ENCODE measurements around the gene ZNF780A. TPM values are rescaled to one million over a fixed set of nuclear protein-coding genes. Genes with fewer than 3 reads are reported as not detected.

ZNF780A gene
- total and polyA plus RNA-seq, 2 experiments from 2014 or later = 3.9 to 7.2 TPM

DNA sequence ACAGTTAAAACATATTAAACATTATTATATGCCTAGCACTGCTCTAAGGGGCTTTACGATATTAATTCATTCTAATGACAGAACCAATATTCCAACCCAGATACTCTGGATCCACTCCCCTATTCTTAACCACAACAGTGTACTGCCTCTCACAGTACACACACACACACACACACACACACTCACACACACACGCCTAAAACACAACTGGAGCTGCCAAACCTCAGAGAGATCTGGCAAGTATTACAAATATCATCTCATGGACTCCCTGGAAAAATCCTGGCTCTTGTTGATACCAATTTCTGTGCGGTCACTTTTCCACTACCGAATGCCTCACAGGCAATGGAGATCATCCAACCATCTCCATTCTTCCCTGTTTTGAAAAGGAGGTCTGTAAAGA, 1.3 kb downstream of the ZNF780A start:
- in situ Hi-C loops (cut with MboI) = no loop called here
- no peak for TF ChIP-seq EZH2phosphoT487 (IDR thresholded peaks at IDR 0.05; ENCODE audit: insufficient read depth, low read depth)
- no peak for TF ChIP-seq EZH2 (IDR thresholded peaks at IDR 0.05; ENCODE audit: insufficient read depth, poor library complexity, severe bottlenecking)
- Histone ChIP-seq H3K4me2 (ENCODE audit: unreplicated experiment) (peak overlapping the region; percentile 90), H3K27ac (peak overlapping the region; percentile 72; the same call in 1 of the 2 replicates), H2AFZ (peak overlapping the region; percentile 99), H3K9me2 (ENCODE audit: insufficient read depth) (no peaks in the 10 kb centered on the region), H3K4me1 (ENCODE audit: insufficient read depth) (peaks cover 10% of the 10 kb centered on the region; the same call in 1 of the 2 replicates), H3K27me3 (replicated peaks; ENCODE audit: insufficient read depth) (no peaks in the 10 kb centered on the region), H3K79me2 (ENCODE audit: insufficient read depth) (peaks cover 59% of the 10 kb centered on the region), H3K9ac (peak overlapping the region; percentile 89), H3K9me3 (ENCODE audit: low read depth) (no peaks in the 10 kb centered on the region), H3K4me3 (peak overlapping the region; percentile 94), H3K36me3 (ENCODE audit: low read depth) (no peaks in the 10 kb centered on the region), H4K20me1 (ENCODE audit: insufficient read depth) (no peaks in the 10 kb centered on the region), H3F3A (ENCODE audit: insufficient read depth) (no peaks in the 10 kb centered on the region)
- DNase-seq = peak; percentile 49
- WGBS, 2 experiments (ENCODE audit: low coverage in 1 of 2, low lambda C conversion rate in 2 of 2, missing lambda C conversion rate in 2 of 2) = 38 to 49% methylated on average over 4 of the region's 4 CpGs

DNA sequence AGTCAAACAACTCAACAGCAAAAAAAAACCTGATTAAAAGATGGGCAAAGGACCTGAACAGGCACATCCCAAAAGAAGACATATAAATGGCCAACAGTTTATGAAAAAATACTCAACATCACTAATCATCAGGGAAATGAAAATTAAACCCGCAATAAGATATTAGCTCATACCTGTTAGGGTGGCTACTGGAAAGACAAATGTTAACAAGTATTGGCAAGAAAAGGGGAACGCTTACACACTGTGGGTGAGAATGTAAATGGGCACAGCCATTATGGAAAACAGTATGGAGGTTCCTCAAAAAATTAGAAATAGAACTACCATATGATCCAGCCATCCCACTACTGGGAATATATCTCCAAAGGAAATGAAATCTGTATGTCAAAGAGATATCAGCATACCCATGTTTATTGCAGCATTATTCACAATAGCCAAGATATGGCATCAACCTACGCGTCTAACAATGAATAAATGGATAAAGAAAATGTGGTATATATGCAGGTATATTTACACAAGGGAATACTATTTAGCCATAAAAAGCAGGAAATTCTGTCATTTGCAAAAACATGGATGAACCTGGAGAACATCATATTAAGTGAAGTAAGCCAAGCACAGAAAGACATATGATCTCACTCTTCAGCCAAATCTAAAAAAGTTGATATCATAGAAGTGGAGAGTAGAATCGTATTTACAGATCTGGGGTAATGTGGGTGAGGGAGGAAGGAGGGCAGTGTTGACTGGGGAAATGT, 2.3 kb downstream of the ZNF780A start:
- TF ChIP-seq EZH2 (IDR thresholded peaks at IDR 0.05; ENCODE audit: insufficient read depth, poor library complexity, severe bottlenecking) (no peak), EZH2phosphoT487 (IDR thresholded peaks at IDR 0.05; ENCODE audit: insufficient read depth, low read depth) (no peak)
- Histone ChIP-seq H3K4me2 (ENCODE audit: unreplicated experiment) (no peak overlapping the region), H3K79me2 (ENCODE audit: insufficient read depth) (peaks cover 59% of the 10 kb centered on the region), H3K9me2 (ENCODE audit: insufficient read depth) (no peaks in the 10 kb centered on the region), H3K9me3 (ENCODE audit: low read depth) (no peaks in the 10 kb centered on the region), H2AFZ (no peak overlapping the region), H3F3A (ENCODE audit: insufficient read depth) (no peaks in the 10 kb centered on the region), H3K9ac (no peak overlapping the region), H3K36me3 (ENCODE audit: low read depth) (no peaks in the 10 kb centered on the region), H3K4me3 (no peak overlapping the region), H4K20me1 (ENCODE audit: insufficient read depth) (no peaks in the 10 kb centered on the region), H3K27me3 (replicated peaks; ENCODE audit: insufficient read depth) (no peaks in the 10 kb centered on the region), H3K27ac (no peak overlapping the region), H3K4me1 (ENCODE audit: insufficient read depth) (peaks cover 10% of the 10 kb centered on the region; the same call in 1 of the 2 replicates)
- 96 to 100% methylated on average over 5 of the region's 5 CpGs for WGBS, 2 experiments (ENCODE audit: low coverage in 1 of 2, low lambda C conversion rate in 2 of 2, missing lambda C conversion rate in 2 of 2)
- in situ Hi-C loops (cut with MboI) = no loop called here
- DNase-seq = no peak

DNA sequence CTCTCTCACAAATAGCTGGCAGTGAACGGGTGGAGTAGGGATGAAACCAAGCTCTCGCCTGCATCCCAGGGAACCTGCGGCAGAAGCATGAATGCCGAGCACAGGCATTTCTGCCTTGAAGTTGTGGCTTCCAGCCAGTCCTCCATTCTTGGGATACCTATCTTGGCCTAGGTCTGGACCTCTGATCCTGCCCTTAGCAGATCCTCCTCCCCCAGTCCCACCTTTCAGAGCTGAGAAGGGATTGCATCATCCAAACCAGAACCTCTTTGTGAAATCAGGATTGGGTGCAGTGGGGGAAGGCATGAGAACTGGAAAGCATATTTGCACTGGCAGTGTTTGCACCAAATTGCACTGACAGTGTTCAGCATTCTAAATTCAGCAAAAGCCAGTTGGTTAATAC, 5.8 kb downstream of the ZNF780A start:
- in situ Hi-C loops (cut with MboI) = no loop called here
- Histone ChIP-seq H2AFZ (no peak overlapping the region), H3K9ac (no peak overlapping the region), H3K4me3 (no peak overlapping the region), H3K36me3 (ENCODE audit: low read depth) (peaks cover 20% of the 10 kb centered on the region; the same call in 1 of the 2 replicates), H3K4me1 (ENCODE audit: insufficient read depth) (peaks cover 9% of the 10 kb centered on the region; the same call in 1 of the 2 replicates), H3K79me2 (ENCODE audit: insufficient read depth) (peaks cover 51% of the 10 kb centered on the region), H3K27me3 (replicated peaks; ENCODE audit: insufficient read depth) (no peaks in the 10 kb centered on the region), H3K27ac (no peak overlapping the region), H4K20me1 (ENCODE audit: insufficient read depth) (no peaks in the 10 kb centered on the region), H3K4me2 (ENCODE audit: unreplicated experiment) (no peak overlapping the region), H3K9me3 (ENCODE audit: low read depth) (no peaks in the 10 kb centered on the region), H3F3A (ENCODE audit: insufficient read depth) (no peaks in the 10 kb centered on the region), H3K9me2 (ENCODE audit: insufficient read depth) (no peaks in the 10 kb centered on the region)
- WGBS, 2 experiments (ENCODE audit: low coverage in 1 of 2, low lambda C conversion rate in 2 of 2, missing lambda C conversion rate in 2 of 2) = 95 to 97% methylated on average over 4 of the region's 4 CpGs
- TF ChIP-seq EZH2phosphoT487 (IDR thresholded peaks at IDR 0.05; ENCODE audit: insufficient read depth, low read depth) (no peak), EZH2 (IDR thresholded peaks at IDR 0.05; ENCODE audit: insufficient read depth, poor library complexity, severe bottlenecking) (no peak)
- no peak for DNase-seq

DNA sequence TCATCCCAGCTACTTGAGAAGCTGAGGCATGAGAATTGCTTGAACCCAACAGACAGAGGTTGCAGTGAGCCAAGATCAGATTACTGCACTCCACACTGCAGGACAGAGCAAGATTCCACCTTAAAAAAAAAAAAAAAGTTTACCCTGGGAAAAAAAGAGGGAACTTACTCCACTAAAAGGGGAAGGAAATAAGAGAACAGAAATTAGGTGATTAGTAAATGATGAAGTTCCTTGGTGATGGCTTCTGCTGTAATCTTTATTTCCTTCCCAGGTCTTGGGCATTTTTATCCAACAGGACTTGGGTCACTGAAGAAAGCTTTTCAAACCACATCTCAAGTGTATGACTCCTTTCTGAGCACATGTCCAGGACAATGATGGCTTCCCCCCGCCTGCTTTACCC, 9.3 kb downstream of the ZNF780A start:
- 93 to 100% methylated on average over 1 of the region's 1 CpG for WGBS, 2 experiments (ENCODE audit: low coverage in 1 of 2, low lambda C conversion rate in 2 of 2, missing lambda C conversion rate in 2 of 2)
- Histone ChIP-seq H3K9me3 (ENCODE audit: low read depth) (no peaks in the 10 kb centered on the region), H3K27ac (no peak overlapping the region), H2AFZ (no peak overlapping the region), H3K9me2 (ENCODE audit: insufficient read depth) (no peaks in the 10 kb centered on the region), H3K4me3 (no peak overlapping the region), H3K4me1 (ENCODE audit: insufficient read depth) (no peaks in the 10 kb centered on the region), H3K79me2 (ENCODE audit: insufficient read depth) (peaks cover 21% of the 10 kb centered on the region), H3K36me3 (ENCODE audit: low read depth) (peaks cover 44% of the 10 kb centered on the region), H4K20me1 (ENCODE audit: insufficient read depth) (no peaks in the 10 kb centered on the region), H3K9ac (no peak overlapping the region), H3F3A (ENCODE audit: insufficient read depth) (no peaks in the 10 kb centered on the region), H3K27me3 (replicated peaks; ENCODE audit: insufficient read depth) (no peaks in the 10 kb centered on the region), H3K4me2 (ENCODE audit: unreplicated experiment) (no peak overlapping the region)
- DNase-seq = no peak
- TF ChIP-seq EZH2 (IDR thresholded peaks at IDR 0.05; ENCODE audit: insufficient read depth, poor library complexity, severe bottlenecking) (no peak), EZH2phosphoT487 (IDR thresholded peaks at IDR 0.05; ENCODE audit: insufficient read depth, low read depth) (no peak)
- in situ Hi-C loops (cut with MboI) = no loop called here

Data from GM23248 (cell line).